Measurements from ENCODE around the gene ISG15.

The ISG15 gene

DNA sequence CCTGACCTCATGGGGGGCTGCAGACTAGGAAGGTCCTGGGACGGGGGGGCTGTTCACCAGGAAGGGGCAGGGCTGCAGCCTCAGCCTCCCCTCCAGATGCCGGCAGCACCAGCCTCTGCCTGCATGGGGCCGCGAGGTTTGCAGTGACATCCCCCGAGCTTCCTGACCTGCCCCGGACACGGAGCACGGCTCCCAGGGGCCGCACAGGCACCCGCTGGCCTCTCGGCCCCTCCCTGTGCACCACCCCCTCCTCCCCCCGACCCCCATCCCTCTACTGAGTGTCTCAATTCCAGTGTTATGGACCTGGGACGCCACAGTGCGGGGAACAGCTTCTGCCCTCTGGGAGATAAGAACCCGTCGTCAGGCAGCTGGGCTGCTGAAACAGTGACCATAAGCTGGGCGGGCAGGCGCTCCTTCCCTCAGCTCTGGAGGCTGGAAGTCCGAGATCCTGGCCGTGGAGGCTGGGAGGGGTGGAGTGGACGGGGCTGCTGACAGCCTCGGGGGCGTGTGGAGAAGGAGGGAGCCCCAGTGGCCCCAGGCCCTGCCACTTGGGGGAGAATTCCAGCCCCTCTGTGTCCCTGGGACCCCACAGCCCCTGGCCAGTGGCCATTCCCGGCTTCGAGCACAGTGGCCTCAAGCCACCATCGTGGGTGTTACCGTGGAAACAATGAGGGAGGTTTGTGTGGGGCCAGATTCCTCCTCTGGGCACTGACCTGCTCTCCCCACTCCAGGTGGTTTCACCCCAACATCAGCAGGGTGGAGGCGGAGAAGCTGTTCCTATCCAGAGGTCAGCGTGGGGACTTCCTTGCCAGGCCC lies 49.3 kb downstream of the ISG15 start:
- DNase-seq: no peak
- in situ Hi-C loops (cut with HindIII; ENCODE audit: low pct_ligation_motif_present, low pct_unique_long_range_greater_than_20kb, low sequenced_read_pairs): no loop called here

DNA sequence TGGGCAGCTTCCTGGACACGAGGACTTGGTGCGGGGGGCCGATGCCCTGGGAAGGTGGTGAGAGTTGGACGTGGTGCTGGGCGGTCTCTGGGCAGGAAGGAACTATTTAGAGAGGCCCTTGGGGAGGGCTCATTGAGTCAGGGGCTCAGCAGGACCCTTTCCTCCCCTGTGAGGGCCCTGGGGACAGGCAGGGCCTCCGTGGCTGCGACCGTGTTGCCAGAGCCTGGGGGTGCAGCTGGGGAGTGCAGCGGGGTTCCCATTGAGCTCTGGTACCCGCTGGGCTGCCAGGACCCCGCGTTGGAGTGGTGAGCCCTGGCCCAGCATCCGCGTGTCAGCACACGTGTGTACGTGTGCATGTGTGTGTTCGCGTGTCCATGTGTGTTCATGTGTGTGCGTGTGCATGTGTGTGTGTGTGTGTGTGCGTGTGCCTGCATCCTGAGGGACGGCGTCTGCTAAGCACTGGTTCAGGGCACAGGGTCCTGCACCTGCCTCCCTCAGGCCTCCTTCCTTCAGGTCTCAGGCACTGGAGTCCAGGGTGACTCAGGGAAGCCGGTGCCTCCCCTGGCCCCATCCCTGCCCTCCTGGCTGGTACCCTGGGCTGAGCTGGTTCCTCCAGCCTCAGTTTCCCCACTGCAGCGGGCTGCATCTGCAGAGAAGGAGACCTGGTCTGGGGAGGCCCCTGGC lies 50.1 kb downstream of the ISG15 start:
- in situ Hi-C loops (cut with HindIII; ENCODE audit: low pct_ligation_motif_present, low pct_unique_long_range_greater_than_20kb, low sequenced_read_pairs): no loop called here
- DNase-seq: no peak
